Uterus (tissue), 4 donors: ENCODE results near the gene SLIT3. TPM values are rescaled to one million over a fixed set of nuclear protein-coding genes. Genes with fewer than 3 reads are reported as not detected.

Experiments used
- DNase-seq, 2 donors: peaks; one replicate each; pipeline ENCODE4 v3.0.0-alpha.2; 2019 to 2020
- H3K27ac ChIP-seq, 2 donors: fragments of 200-600 bp; sonication (generic); 1 replicate in 1 of 2; 2 replicates in 1 of 2; pipeline ENCODE4 v1.5.1; 2016 to 2018
- H3K27me3 ChIP-seq, 2 donors: fragments of 200-600 bp; sonication (generic); one replicate each; pipeline ENCODE4 v1.5.1; 2018 to 2019; ENCODE audit warnings: control low read depth in 1 of 2
- H3K36me3 ChIP-seq, 2 donors: fragments of 200-600 bp; sonication (generic); one replicate each; pipeline ENCODE4 v1.5.1; 2019; ENCODE audit warnings: control low read depth in 1 of 2
- H3K4me1 ChIP-seq, 2 donors: fragments of 200-600 bp; sonication (generic); one replicate each; pipeline ENCODE4 v1.5.1; 2018 to 2019; ENCODE audit warnings: control low read depth in 1 of 2
- H3K4me3 ChIP-seq, 2 donors: fragments of 200-600 bp; sonication (generic); 1 replicate in 1 of 2; 2 replicates in 1 of 2; pipeline ENCODE4 v1.5.1; 2018 to 2019; ENCODE audit warnings: mild to moderate bottlenecking in 1 of 2
- H3K9me3 ChIP-seq, 2 donors: fragments of 200-600 bp; sonication (generic); one replicate each; pipeline ENCODE4 v1.5.1; 2019; ENCODE audit warnings: control low read depth in 1 of 2
- POLR2A ChIP-seq, 2 donors: fragments of 450-650 bp; IDR thresholded peaks; one replicate each; pipeline ENCODE4 v1.6.1; 2016; ENCODE audit warnings: antibody characterized with exemption in 2 of 2, mild to moderate bottlenecking in 1 of 2, moderate library complexity in 1 of 2
- intact Hi-C: fragments of 100-400 bp; cut with DNase I; formaldehyde crosslinking; loops from one replicate; pipeline ENCODE4 v1.15.1; 2023; ENCODE audit warnings: low total_unique reads
- total RNA-seq, 4 donors: library from RNA; depleted of rRNA in 3 of 4; stranded (reverse); fragments of >200 nt in 3 of 4; gene quantifications; one replicate each; pipeline versions ENCODE4 v1.1.0 to v1.2.4, GENCODE V29; 2014 to 2023
- TF ChIP-seq, protein P1 (sequence below), 4 experiments: fragments of 200-600 bp in 2 of 4; fragments of 450-650 bp in 2 of 4; sonication (generic) in 2 of 4; IDR thresholded peaks; one replicate each; pipeline ENCODE4 v1.5.1; 2016 to 2019; ENCODE audit warnings: antibody characterized with exemption in 4 of 4, mild to moderate bottlenecking in 2 of 4, moderate library complexity in 1 of 4
- donor health status: DM: yes; HTN: yes; CAD: no.

Gene SLIT3
- total RNA-seq, 4 donors from 2014 or later = 9.4 to 62.2 (median 28.1) TPM

DNA sequence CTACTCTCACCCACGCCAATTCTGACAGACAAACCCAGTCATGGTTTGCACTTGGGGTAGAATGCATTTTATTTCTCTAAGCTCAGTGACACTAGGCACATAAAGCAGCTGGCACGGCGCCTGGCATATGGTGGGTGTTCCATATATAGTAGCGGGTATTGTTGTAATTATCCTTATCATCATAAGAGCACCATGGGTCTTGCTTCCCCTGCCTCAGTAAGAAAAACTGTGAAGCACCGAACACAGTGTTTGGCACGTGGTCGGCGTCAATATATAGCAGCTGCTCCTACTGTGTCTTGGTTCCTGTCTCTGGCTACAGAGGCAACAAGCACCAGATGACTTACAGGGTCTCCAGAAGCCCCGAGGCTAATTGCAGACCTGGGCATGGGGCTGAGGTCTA lies 527.7 kb downstream of the SLIT3 start:
- Histone ChIP-seq H3K27ac (no peak overlapping the region), H3K4me1 (no peaks in the 10 kb centered on the region), H3K4me3 (no peak overlapping the region), H3K9me3 (no peaks in the 10 kb centered on the region), H3K27me3 (no peaks in the 10 kb centered on the region), H3K36me3 (no peaks in the 10 kb centered on the region)
- intact Hi-C loops = no loop called here
- no peak for DNase-seq
- TF ChIP-seq POLR2A (IDR thresholded peaks at IDR 0.05) = no peak
- TF ChIP-seq, protein P1, sequence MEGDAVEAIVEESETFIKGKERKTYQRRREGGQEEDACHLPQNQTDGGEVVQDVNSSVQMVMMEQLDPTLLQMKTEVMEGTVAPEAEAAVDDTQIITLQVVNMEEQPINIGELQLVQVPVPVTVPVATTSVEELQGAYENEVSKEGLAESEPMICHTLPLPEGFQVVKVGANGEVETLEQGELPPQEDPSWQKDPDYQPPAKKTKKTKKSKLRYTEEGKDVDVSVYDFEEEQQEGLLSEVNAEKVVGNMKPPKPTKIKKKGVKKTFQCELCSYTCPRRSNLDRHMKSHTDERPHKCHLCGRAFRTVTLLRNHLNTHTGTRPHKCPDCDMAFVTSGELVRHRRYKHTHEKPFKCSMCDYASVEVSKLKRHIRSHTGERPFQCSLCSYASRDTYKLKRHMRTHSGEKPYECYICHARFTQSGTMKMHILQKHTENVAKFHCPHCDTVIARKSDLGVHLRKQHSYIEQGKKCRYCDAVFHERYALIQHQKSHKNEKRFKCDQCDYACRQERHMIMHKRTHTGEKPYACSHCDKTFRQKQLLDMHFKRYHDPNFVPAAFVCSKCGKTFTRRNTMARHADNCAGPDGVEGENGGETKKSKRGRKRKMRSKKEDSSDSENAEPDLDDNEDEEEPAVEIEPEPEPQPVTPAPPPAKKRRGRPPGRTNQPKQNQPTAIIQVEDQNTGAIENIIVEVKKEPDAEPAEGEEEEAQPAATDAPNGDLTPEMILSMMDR (IDR thresholded peaks at IDR 0.05) = no peak

DNA sequence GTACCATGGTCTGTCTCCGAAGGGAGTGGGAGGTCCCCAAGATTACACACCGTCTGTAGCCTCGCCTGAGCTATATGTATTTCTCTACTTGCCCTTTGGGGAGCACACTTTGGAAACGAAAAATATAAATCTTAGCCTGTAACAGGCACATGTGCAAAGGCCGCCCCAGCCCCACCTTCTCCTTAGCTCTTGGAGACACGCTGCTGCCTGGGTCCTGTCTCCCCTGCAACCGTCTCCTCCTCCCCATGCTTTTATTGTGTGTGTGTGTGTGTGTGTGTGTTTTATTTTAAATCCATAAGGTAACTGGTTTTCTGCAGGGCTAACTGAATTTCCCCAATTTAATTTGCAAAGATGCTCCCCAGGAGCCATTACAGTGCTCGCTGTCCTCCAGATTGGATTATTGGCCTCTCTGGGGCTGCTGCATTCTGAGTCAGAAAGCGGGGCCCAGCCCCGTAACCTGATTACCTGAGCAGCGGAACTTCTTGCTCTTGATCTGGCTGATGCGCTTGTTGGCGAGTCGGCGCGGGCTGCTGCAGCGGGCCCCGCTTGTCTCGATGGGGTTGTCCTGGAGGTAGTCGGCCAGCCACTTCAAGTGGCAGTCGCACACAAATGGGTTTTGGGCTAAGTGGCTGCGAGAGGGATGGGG lies 528.5 kb downstream of the SLIT3 start:
- H3K27ac ChIP-seq = no peak overlapping the region
- DNase-seq = no peak
- intact Hi-C loops = no loop called here
- H3K36me3 ChIP-seq = no peaks in the 10 kb centered on the region
- TF ChIP-seq POLR2A (IDR thresholded peaks at IDR 0.05) = no peak
- TF ChIP-seq, protein P1 (IDR thresholded peaks at IDR 0.05) = no peak
- no peaks in the 10 kb centered on the region for H3K27me3 ChIP-seq
- no peak overlapping the region for H3K4me3 ChIP-seq
- H3K4me1 ChIP-seq = no peaks in the 10 kb centered on the region
- H3K9me3 ChIP-seq = no peaks in the 10 kb centered on the region

DNA sequence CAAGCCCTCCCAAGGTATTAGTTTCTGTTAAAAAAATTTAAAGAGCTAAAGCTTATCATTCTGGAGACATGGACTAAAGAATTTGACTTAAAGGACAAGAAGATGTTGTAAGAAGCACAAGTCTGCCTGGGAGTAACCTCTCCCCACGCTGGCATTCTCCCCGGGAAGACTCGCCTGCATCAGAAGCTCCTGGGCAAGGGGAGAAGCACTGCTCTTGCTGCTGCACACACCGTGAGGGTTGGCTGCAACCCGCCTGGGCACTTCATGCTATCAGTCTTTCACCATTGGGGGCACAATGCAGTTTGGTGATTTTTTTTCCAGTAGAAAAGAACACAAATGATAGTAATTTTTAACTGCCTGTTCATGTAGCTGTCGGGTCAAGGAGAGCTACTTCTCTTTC lies 529.3 kb downstream of the SLIT3 start:
- Histone ChIP-seq H3K36me3 (no peaks in the 10 kb centered on the region), H3K27ac (no peak overlapping the region), H3K27me3 (no peaks in the 10 kb centered on the region), H3K4me1 (no peaks in the 10 kb centered on the region), H3K4me3 (no peak overlapping the region), H3K9me3 (no peaks in the 10 kb centered on the region)
- no peak for DNase-seq
- intact Hi-C loops = no loop called here
- TF ChIP-seq POLR2A (IDR thresholded peaks at IDR 0.05) = no peak
- TF ChIP-seq, protein P1 (IDR thresholded peaks at IDR 0.05) = no peak

DNA sequence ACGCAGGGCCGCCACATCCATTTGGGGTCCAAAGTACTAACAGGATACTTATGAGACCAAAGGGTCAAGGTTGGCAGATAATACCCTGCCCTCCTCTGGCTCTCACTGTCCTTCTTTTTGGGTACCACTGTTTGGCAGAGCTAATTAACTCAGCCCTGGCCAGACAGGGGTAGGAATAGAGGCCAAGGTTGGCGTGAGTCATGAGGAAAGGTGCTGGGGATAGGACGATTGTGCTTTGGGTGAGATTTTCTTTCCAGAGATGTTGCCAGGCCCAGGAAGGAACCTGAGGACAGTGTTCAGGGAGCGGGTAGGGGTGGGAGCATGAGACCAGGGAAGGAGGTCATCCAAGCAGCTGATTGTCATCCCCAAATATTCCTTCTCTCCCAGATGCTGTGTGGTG lies 529.9 kb downstream of the SLIT3 start:
- intact Hi-C loops = no loop called here

DNA sequence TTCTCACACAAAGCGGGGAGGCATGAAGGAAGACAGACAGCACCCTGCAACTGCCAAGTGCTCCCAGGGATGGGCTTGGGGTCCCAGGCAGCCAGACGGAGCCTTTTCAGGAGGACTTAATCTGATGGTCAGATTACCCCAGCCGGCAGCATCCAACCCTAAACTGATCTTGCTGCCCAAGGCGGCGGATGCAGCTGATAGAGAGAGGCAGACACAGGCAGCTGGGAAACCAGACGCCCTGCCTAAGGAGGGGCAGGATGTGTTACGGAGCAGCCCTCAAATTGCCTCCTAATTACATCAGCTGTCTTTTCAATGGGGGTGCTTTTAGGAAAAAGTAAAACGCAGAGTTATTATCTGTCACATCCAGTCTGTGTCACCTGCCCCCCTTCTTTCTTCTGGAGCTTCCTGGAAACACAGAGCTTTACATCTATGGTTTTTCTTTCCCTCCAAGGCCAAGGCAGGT lies 530.9 kb downstream of the SLIT3 start:
- no peak for DNase-seq
- intact Hi-C loops = no loop called here
- TF ChIP-seq POLR2A (IDR thresholded peaks at IDR 0.05) = no peak
- TF ChIP-seq, protein P1 (IDR thresholded peaks at IDR 0.05) = no peak
- Histone ChIP-seq H3K36me3 (no peaks in the 10 kb centered on the region), H3K4me3 (no peak overlapping the region), H3K27me3 (no peaks in the 10 kb centered on the region), H3K4me1 (no peaks in the 10 kb centered on the region), H3K27ac (no peak overlapping the region), H3K9me3 (no peaks in the 10 kb centered on the region)

More for the DNA sequence above, 529.9 kb downstream of the SLIT3 start:
- Histone ChIP-seq H3K9me3 (no peaks in the 10 kb centered on the region), H3K27me3 (no peaks in the 10 kb centered on the region), H3K27ac (no peak overlapping the region), H3K4me3 (no peak overlapping the region), H3K36me3 (no peaks in the 10 kb centered on the region), H3K4me1 (no peaks in the 10 kb centered on the region)
- no peak for DNase-seq
- TF ChIP-seq, protein P1 (IDR thresholded peaks at IDR 0.05) = no peak
- no peak for TF ChIP-seq POLR2A (IDR thresholded peaks at IDR 0.05)
